HG03135 (cell line): ENCODE data around the gene CDKL4.
A peak's percentile ranks its signal among the peaks of the same experiment; 100 is the strongest.
"Not testable (repeated sequence)": the region's sequence is repeated elsewhere in the genome, so short reads cannot be mapped to it uniquely, and the experiment has no call there.

Source experiments
- ATAC-seq: cut with Tn5 transposase; IDR thresholded peaks from one replicate; pipeline ENCODE4 v1.9.1; 2021; ENCODE audit warnings: mild to moderate bottlenecking, moderate library complexity; ENCODE audit not compliant: unreplicated experiment

Gene CDKL4

DNA sequence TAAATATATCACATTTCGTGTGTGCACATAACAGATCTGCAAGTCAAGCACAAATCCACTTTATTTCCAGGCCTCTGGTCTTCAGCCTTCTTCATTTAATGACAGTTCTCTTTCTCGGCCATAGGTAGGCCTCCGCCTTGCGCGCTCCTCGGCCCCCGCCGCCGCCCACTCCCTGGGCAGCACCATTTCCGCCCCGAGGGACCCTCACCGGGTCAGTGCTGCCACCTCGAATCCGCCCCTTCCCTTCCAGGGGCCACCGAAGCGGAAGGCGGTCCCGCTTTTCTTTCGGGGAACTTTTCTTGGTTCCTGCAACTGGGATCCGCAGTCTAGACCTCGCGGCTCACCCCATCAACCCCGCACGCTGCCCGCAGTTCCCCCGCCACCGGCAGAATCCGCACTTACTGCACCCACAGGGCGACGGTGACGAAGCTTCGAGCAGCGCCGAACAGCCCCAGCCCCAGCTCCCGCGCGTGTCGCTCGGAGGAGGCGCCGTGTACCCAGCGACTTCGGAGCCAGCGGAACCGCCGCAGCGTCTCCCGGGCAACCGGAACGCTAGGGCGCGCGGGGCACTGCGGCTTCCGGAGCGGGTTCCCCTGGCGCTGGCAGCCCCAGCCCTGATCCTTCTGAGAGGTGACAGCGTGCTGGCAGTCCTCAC lies at the start of gene CDKL4:
Gene CDKL4, minus strand, starts transcription at position 502 of the 655 bp plus-strand sequence.
- ATAC-seq = no peak

DNA sequence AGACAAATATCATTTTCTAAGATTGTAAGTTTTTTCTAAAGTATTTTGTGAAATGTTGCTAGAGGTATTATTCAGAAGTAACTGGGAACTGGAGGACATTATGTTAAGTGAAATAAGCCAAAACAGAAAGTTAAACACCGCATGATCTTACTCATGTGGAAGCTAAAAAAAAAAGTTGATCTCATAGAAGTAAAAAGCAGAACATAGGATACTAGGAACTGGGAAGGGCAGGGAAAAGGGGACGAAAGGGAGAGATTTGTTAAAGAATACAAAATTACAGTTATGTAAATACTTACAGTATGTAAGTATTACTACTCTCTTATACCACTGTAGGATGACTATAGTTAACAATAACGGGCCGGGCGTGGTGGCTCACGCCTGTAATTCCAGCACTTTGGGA lies 46.7 kb upstream of the CDKL4 start:
- ATAC-seq = no peak

DNA sequence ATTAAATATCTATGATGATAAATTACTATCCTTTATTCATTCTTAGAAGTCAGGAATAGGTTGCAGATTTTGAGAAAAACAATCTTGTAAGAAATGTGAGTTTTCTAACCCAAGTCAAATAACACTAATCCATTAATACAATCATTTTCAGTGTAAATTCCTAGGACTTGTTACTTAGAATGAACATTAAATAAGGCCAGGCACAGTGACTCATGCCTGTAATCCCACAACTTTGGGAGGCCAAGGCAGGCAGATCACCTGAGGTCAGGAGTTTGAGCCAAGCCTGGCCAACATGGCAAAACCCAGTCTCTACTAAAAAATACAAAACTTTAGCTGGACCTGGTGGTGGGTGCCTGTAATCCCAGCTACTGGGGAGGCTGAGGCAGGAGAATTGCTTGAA lies 45.8 kb upstream of the CDKL4 start:
- no peak for ATAC-seq

DNA sequence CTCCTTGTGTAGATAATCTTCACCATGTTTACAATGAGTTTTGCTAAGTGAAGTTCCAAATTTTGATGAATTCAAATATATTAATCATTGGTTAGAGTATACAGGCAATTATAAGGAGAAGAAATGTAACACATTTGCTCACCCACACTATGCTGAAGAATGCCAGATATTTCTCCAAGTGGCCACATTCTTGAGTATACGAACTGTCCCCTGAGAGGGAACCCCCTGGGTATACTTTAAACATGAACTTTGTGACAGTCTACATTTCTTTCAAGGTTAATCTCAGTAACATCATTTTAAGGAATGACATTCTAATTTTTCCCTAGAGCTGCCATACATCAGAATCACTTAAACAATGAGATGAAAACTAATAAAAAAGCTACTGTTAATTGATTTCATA lies 39.8 kb upstream of the CDKL4 start:
- ATAC-seq = no peak

DNA sequence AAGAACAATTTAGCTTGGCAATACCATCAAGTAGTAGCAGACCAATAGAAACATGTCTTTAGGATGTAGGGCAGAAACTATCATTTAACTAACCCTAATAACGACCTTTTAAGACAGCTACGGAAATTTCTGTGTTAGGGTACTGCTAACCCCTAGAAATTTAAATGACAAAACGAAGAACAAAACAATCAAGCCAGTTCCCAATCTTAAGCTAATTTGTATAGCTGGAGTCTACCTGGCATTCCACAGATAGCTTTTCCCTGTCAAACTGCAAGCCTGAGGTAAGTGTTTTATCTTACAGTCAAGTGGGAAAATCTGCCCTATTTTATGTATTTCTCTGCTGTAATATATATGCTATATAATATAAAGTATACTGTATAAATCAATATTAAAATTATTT lies 37.6 kb upstream of the CDKL4 start:
- ATAC-seq = no peak

DNA sequence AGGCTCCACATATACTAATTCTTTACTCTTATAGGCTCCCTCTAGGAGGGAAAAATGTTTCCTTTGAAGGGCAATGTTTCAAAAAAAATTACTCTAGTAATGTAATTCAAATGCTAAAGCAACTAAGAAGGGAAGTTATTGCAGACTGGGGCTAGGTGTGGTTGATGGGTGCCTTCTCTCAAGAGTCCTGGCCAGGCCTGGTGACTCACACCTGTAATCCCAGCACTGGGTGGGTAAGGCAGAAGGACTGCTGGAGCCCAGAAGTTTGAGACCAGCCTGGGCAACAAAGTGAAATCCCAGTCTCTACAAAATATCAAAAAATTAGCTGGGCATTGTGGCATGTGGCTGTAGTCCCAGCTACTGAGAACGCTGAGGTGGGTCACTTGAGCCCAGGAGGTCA lies 31.2 kb upstream of the CDKL4 start:
- no peak for ATAC-seq

DNA sequence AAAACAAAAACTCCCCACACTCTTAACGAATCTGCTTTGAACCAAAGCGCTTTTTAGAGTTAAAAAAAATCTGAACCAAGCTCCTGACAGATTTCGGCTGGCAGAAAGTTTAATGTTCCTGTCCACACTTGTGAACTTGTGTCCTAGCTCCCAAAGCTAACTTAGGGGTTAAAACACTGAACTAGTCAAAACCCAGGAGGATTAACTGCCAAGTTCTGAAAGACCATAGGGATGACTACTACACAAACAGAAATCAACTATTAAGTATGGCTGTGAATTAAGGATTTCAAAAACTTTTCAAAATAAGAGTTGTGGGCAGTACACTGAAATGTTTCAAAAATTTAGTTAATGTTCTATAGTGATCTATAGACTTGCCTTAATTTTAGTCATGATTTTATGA lies 26.2 kb upstream of the CDKL4 start:
- no peak for ATAC-seq

DNA sequence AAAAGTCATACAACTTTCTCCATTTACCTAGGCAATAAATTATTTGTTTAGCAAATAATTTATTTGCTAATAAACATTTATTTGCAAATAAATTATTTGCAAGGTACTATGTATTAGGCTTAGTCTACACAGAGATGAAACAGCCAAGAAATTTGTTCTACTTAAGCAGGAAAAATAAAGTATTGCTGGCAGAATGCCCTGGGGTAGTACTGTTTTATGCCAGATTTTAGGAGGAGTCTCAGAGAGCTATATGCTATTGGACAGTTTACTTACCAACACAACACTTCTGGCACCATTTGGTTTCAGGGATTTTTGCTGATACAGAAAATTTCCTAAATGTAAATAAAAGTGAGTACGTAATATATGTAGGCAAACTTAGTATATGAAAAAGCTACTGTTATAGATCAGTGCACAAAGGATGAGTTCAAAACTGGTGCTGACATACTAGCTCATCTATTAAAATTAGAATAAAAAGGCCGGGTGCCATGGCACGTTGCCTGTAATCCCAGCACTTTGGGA lies 23.2 kb upstream of the CDKL4 start:
- ATAC-seq = no peak

DNA sequence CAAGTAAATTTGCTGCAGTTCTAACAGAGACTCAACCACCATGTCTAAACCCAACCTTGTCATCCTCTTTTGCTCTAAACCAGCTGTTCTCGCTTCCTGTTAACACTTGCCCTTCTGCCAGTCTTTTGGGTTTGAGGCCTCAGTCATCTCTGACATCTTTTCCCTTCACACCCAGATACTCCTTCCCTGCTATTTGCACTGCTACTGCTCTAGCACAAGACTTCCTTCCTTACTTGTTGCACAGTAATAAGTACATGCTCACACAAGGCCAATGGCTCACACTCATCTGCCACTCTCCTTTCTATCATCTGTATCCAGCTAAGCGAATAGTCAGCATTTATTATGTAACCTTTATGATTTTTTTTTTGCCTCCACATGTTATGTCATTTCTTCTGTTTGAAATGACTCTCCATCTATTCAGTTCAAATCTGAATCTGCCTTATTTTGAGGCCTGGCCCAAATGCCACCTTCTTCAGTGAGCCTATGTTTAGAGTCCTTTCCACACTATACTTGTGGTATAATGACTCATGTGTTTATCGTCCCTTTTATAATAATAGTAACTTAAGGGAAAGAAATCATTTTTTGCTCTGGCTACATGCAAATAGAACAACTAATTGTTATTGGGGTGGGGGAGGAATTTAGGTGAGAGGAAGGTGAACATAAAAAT lies 22.5 kb upstream of the CDKL4 start:
- peak; percentile 68 for ATAC-seq

DNA sequence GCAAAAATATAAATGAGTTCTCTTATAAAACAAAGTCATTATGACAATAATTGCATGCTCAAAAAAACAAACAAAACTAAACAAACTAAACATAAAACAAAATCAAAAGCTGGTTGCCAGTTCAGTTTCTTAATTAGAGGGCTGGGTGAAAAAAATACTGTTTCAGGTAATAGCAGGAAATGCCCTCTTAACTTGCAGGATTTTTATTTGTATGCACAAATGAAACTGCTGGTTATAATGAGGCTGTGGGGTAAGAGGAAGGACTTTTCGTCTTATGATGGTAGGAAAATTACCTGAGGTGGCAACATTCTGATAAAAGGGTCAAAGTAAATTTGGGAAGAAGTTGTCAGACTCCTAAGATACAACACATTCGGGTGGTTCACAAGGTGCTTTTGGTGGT lies 21.5 kb upstream of the CDKL4 start:
- no peak for ATAC-seq

DNA sequence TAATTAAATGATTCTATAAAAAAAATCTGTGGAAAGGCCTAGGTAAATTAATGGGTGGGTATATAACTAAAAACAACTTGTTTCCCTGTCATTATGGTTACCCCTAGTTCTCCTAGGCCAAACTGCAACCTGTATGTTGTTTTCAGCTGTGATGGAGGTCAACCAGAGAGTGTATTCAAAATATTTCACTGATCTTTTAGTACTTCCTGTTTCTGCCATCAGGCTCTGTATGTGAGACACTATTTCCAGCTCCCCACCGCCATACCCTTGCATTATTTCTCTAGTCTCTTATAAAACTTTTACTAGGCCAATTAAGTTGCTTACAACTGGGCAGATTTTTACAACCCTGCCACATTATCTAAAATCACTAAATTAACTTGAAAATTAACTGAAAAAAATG lies 21.0 kb upstream of the CDKL4 start:
- peak; percentile 66 for ATAC-seq

DNA sequence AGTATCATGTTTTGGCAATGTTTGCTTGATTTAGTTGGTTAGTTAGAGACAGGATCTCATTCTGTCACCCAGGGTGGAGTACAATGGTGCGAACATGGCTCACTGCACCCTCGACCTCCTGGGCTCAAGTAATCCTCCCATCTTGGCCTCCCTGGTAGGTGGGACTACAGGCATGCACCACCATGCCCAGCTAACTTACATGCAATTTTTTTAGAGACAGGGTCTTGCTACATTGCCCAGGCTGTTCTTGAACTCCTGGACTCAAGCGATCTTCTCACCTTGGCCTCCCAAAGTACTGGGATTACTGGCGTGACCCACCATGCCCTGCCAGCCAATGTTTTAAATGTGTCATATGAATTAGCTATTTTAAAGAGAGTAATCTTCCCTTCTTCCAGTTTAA lies 16.3 kb upstream of the CDKL4 start:
- ATAC-seq = no peak

DNA sequence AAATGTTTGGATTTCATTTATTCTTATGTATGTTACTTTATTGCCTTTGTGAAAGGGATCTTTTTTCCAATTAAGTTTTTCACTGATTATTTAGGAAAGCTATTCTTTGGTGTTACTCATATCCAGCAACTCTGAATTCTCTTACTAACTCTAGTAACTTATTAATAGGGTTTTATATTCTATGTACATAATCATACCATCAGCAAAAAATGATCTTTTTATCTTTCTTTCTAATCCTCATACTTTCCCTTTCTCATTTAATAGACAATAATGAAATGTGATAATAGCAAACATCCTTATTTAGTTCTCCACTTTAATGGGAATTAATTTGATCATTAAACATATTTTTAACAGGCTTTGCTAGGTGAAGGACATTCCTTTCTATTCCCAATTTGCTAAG lies 12.3 kb upstream of the CDKL4 start:
- no peak for ATAC-seq

DNA sequence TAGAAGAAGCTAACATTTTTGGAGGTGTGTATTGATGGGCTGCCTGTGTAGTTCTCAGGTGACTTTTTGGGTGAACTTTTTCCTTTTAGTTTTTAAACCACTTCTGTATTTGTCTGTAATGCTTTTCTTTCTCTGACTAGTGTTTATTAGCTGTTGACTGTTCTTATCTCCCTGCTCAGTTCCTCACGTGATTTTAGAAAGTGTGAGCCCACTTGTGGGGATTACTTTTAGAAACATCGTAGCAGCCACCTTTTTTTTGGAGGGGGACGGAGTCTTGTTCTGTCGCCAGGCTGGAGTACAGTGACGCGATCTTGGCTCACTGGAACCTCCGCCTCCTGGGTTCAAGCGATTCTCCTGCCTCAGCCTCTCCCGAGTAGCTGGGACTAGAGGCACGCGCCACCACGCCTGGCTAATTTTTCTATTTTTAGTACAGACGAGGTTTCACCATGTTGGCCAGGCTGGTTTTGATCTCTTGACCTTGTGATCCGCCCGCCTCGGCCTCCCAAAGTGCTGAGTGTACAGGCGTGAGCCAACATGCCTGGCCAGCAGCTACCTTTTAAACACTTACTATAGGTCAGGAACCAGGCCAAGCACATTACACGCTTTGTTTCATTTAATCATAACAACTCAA lies 9.2 kb upstream of the CDKL4 start:
- no peak for ATAC-seq

DNA sequence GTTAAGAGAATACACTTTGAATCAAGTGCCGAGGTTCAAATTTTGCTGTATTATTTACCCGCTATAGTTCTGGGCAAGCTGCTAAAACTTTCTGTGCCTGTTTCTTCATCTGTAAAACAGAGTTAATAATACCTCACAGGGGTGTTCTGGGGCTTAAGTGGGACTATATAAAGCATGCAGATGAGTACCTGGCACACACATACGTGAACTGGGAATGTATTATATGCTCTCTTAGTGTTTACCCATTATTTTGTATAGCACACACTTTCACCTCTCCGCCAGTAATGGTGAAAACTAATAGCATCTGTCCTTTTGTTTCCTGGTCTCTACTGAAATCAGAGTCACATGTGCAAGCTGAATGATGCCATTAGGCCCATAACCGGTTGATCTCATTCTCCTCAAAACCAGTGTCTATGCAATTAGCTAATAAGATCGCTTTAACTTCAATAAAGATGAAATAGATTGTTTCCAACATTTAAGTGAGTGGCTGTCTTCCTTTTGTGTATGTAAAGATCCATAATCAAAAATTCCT lies 3.8 kb upstream of the CDKL4 start:
- no peak for ATAC-seq

DNA sequence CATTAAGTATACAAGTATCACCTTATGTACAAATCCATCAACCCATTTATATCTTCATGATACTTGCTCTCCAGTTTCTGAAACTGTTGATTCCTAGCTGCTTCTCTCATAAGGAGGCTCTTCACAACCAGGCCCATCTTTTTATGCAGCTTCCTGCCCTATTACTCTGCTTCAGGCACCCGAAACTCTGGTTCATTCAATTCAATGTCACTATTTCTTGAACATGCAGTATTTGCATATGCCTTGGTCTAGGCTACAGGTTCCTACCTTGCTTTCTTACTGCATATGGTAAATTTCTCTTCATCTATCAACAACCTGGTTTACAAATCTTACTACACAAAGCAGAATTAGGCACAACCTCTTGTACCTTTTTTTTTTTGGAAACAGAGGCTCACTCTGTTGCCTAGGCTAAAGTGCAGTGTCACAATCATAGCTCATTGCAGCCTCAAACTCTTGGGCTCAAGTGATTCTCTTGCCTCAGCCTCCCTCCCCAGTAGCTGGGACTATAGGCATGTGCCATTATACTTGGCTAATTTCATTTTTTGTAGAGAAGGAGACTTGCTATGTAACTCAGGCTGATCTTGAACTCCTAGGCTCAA lies 2.7 kb upstream of the CDKL4 start:
- ATAC-seq = no peak

DNA sequence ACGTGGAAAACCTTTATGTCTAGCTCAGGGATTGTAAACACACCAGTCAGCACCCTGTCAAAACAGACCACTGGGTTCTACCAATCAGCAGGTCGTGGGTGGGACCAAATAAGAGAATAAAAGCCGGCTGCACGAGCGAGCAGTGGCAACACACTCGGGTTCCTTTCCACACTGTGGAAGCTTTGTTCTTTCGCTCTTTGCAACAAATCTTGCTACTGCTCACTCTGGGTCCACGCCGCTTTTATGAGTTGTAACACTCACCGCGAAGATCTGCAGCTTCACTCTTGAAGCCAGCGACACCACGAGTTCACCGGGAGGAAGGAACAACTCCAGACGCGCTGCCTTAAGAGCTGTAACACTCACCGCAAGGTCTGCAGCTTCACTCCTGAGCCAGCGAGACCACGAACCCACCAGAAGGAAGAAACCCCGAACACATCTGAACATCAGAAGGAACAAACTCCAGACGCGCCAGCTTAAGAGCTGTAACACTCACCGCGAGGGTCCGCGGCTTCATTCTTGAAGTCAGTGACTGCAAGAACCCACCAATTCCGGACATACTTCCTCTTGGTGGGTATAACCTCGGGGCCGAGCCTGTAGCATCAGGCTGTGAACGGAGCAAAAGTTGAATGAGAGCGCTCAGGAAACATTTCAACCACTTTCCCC lies 1.3 kb upstream of the CDKL4 start:
- not testable (repeated sequence) for ATAC-seq

DNA sequence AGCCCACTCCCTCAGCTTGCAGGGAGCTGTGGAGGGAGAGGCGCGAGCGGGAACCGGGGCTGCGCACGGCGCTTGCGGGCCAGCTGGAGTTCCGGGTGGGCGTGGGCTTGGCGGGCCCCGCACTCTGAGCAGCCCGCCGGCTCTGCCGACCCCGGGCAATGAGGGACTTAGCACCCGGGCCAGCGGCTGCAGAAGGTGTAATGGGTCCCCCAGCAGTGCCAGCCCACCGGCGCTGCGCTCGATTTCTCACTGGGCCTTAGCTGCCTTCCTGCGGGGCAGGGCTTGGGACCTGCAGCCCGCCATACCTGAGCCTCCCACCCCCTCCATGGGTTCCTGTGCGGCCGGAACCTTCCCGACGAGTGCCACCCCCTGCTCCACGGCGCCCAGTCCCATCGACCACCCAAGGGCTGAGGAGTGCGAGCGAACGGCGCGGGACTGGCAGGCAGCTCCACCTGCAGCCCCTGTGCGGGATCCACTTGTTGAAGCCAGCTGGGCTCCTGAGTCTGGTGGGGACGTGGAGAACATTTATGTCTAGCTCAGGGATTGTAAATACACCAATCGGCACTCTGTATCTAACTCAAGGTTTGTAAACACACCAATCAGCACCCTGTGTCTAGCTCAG lies 582 bp upstream of the CDKL4 start:
- ATAC-seq = not testable (repeated sequence)

DNA sequence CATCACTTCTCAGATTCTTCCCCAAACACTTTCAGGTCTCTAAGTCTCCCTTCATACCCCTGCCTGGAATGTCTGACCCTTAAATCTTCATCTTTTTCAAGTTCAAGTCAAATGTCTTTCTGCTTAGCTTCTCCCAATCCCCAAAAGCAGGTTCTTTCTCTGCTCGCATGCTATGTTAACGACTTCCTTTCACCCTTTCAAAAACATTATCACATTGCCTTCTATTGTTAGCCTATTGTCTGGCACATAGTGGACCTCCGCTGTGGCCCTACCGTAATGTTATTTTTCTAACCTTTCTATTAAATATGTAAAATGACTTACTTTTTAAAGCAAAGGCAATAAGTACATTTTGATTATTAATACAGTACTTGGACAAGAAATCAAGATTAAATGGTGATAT lies 2.2 kb downstream of the CDKL4 start:
- ATAC-seq = no peak

DNA sequence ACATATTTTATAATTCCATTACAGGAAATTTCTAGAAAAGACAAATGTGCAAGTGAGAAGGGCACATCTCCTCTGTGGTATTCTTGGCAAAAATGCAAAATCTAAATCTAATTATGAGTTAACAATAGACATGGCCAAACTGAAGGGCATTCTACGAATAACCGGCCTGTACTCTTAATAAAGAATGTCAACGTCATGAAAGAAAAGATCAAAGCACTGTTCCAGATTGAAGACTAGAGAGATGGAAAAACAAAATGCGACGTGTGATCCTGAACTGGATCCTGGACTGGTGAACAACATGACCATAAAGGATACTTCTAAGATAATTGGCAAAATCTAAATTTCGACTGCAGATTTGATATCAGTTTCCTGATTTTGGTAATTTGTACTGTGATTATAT lies 3.0 kb downstream of the CDKL4 start:
- no peak for ATAC-seq

DNA sequence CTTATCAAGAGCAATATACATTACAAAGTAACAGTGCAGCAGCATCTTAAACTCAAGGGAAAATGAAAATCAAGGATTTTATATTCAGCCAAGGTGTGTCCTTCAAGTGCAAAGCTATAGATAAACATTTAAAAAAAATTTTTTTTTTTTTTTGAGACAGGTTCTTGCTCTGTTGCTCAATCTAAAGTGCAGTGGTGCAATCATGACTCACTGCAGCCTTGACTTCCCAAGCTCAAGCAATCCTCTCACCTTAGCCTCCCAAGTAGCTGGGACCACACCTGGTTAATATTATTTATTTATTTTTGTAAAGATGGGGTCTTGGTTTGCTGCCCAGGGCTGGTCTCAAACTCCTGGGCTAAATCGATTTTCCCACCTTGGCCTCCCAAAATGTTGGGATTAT lies 9.0 kb downstream of the CDKL4 start:
- ATAC-seq = no peak
